Body of pancreas (tissue), 4 donors: Measurements from ENCODE around the gene CYP27B1. TPM values are rescaled to one million over a fixed set of nuclear protein-coding genes. Genes with fewer than 3 reads are reported as not detected.

Experiments used
- ATAC-seq: fragments of 150-250 bp; one replicate; pipeline ENCODE4 v1.9.1; 2016
- DNase-seq, 4 donors: peaks; one replicate each; pipeline ENCODE4 v3.0.0-alpha.2; 2019
- H3K27ac ChIP-seq, 4 donors: fragments of 200-600 bp; sonication (generic); 1 replicate in 3 of 4; 2 replicates in 1 of 4; pipeline versions ENCODE4 v1.5.1 to v1.6.1; 2016 to 2019; ENCODE audit warnings: mild to moderate bottlenecking in 1 of 4, mixed read lengths in 1 of 4, moderate library complexity in 1 of 4
- H3K27me3 ChIP-seq, 2 donors: fragments of 200-600 bp; sonication (generic); one replicate each; pipeline ENCODE4 v1.6.0; 2016; ENCODE audit warnings: mild to moderate bottlenecking in 1 of 2
- H3K36me3 ChIP-seq, 2 donors: fragments of 200-600 bp; sonication (generic); replicated peaks in 1 of 2; 2 replicates each; pipeline ENCODE4 v1.5.1; 2016; ENCODE audit warnings: low read depth in 2 of 2; ENCODE audit not compliant: insufficient read depth in 1 of 2
- H3K4me1 ChIP-seq: fragments of 200-600 bp; sonication (generic); one replicate; pipeline ENCODE4 v1.6.0; 2016
- H3K4me3 ChIP-seq, 2 donors: fragments of 200-600 bp; sonication (generic); 1 replicate in 1 of 2; 2 replicates in 1 of 2; pipeline ENCODE4 v1.5.1; 2016 to 2019
- H3K9me3 ChIP-seq, 3 donors: fragments of 200-600 bp; sonication (generic); 1 replicate in 2 of 3; 2 replicates in 1 of 3; pipeline ENCODE4 v1.5.1; 2016
- CTCF ChIP-seq, 7 experiments: fragments of 450-650 bp in 4 of 7; fragments of 200-600 bp in 3 of 7; sonication (generic) in 3 of 7; IDR thresholded peaks; one replicate each; pipeline ENCODE4 v1.5.1; 2016 to 2019; ENCODE audit warnings: antibody characterized with exemption in 7 of 7
- POLR2A ChIP-seq, 3 donors: fragments of 450-650 bp; IDR thresholded peaks; one replicate each; pipeline ENCODE4 v1.6.1; 2016; ENCODE audit warnings: antibody characterized with exemption in 3 of 3, mild to moderate bottlenecking in 2 of 3
- WGBS, 2 donors: methylation state at CpG; one replicate each; pipeline ENCODE4 v1.1.5; 2017; 5-methylcytosine and 5-hydroxymethylcytosine counted together
- intact Hi-C: fragments of 100-400 bp; cut with DNase I; formaldehyde crosslinking; loops from one replicate; pipeline ENCODE4 v1.15.1; 2023
- total RNA-seq, 2 donors: library from RNA; depleted of rRNA; stranded (reverse); fragments of >200 nt; gene quantifications; one replicate each; pipeline ENCODE4 v1.1.0, GENCODE V29; 2016

Gene CYP27B1
- total RNA-seq, 2 donors from 2014 or later: 2.6 to 3.6 TPM

- Histone ChIP-seq H3K36me3 (peaks cover 0 to 6% of the 10 kb centered on the region in 2 donors), H3K4me3 (no peak overlapping the region), H3K9me3 (no peaks in the 10 kb centered on the region), H3K4me1 (peaks cover 53% of the 10 kb centered on the region), H3K27me3 (no peaks in the 10 kb centered on the region), H3K27ac (no peak overlapping the region)
- intact Hi-C loops: no loop called here
- TF ChIP-seq CTCF (IDR thresholded peaks at IDR 0.05) (no peak), POLR2A (IDR thresholded peaks at IDR 0.05) (no peak)
- DNase-seq: no peak
- WGBS, 2 donors: 89 to 94% methylated on average over 10 to 11 of the region's 11 CpGs
- ATAC-seq: no peak
These were observed 2.7 kb upstream of the CYP27B1 start for GRCh38 chr12:57769594-57769993.

DNA sequence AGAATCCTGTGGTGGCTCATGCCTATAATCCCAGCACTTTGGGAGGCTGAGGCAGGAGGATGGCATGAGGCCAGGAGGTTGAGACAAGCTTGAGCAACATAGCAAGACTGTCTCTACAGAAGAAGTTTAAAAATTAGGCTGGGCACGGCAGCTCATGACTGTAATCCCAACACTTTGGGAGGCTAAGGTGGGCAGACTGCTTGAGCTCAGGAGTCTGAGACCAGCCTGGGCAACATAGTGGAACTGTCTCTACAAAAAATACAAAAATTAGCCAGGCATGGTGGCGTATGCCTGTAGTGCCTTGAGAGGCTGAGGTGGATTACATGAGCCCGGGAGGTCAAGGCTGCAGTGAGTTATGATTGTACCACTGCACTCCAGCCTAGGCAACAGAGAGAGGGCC is 998 bp upstream of the CYP27B1 start:
- Histone ChIP-seq H3K36me3 (peaks cover 0 to 6% of the 10 kb centered on the region in 2 donors), H3K4me3 (no peak overlapping the region), H3K27ac (no peak overlapping the region), H3K9me3 (no peaks in the 10 kb centered on the region), H3K27me3 (no peaks in the 10 kb centered on the region), H3K4me1 (peaks cover 46% of the 10 kb centered on the region)
- intact Hi-C loops: no loop called here
- DNase-seq (no peak), ATAC-seq (no peak)
- 90 to 91% methylated on average over 3 of the region's 3 CpGs for WGBS, 2 donors
- TF ChIP-seq CTCF (IDR thresholded peaks at IDR 0.05) (no peak), POLR2A (IDR thresholded peaks at IDR 0.05) (no peak)

- no peaks in the 10 kb centered on the region for H3K9me3 ChIP-seq
- no peak for DNase-seq
- intact Hi-C loops: no loop called here
- ATAC-seq: no peak
- peaks cover 0 to 6% of the 10 kb centered on the region in 2 donors for H3K36me3 ChIP-seq
- H3K27me3 ChIP-seq: no peaks in the 10 kb centered on the region
- H3K4me3 ChIP-seq: no peak overlapping the region
- no peak for TF ChIP-seq CTCF (IDR thresholded peaks at IDR 0.05)
- TF ChIP-seq POLR2A (IDR thresholded peaks at IDR 0.05): no peak
- no peak overlapping the region for H3K27ac ChIP-seq
- H3K4me1 ChIP-seq: peaks cover 46% of the 10 kb centered on the region
These were observed 424 bp upstream of the CYP27B1 start for GRCh38 chr12:57767305-57767698.

- peaks cover 0 to 6% of the 10 kb centered on the region in 2 donors for H3K36me3 ChIP-seq
- H3K27me3 ChIP-seq: no peaks in the 10 kb centered on the region
- 2 to 6% methylated on average over 14 to 40 of the region's 40 CpGs for WGBS, 2 donors
- ATAC-seq (peak; percentile 22), DNase-seq (peak in 2 of 4 donors; percentile 38)
- peak overlapping the region in 1 of 4 donors; percentile 44 for H3K27ac ChIP-seq
- peaks cover 38% of the 10 kb centered on the region for H3K4me1 ChIP-seq
- intact Hi-C loops: no loop called here
- TF ChIP-seq CTCF (IDR thresholded peaks at IDR 0.05): no peak
- peak in 1 of 3 donors; percentile 9 for TF ChIP-seq POLR2A (IDR thresholded peaks at IDR 0.05)
- peak overlapping the region; percentile 16 to 19 for H3K4me3 ChIP-seq
- no peaks in the 10 kb centered on the region for H3K9me3 ChIP-seq
These were observed 997 bp downstream of the CYP27B1 start for GRCh38 chr12:57765698-57766463.
